CD4-positive, alpha-beta T cell treated with Interleukin-17A for 4 hours (primary cell): ENCODE results near the gene ATG5.
"Not testable (repeated sequence)": the region's sequence is repeated elsewhere in the genome, so short reads cannot be mapped to it uniquely, and the experiment has no call there.

Experiments
- DNase-seq: peaks from one replicate; pipeline ENCODE4 v3.0.0-alpha.2; 2020; ENCODE audit warnings: mixed read lengths

ATG5 gene

DNA sequence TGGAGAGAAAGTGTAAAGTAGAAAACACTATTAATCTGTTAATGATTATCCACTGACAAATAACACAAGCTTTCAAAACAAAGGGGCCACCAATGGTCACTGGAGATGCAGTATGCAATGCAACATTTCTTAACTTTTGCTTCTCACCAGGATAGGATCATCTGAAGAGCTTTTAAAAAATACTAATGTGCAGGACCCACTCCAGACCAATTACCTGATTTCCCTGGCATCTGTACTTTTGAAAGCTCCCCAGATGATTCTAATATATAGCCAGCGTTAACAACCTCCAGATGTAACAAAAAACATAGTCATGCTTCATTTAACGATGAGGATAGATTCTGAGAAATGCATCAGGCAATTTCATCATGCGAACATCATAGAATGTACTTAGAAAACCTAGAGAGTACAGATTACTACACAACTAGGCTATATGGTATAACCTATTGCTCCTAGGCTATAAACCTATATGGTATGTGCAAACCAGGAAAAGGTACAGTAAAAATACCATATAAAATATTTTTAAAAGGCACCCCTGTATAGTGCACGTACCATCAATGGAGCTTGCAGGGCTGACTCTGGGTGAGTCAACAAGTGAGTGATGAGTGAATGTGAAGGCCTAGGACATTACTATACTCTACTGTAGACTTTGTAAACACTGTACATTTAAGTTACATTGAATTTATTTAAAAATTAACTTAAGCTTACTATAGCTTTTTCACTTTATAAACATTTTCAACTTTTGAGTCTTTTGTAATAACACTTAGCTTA lies 69.2 kb downstream of the ATG5 start:
- no peak for DNase-seq

DNA sequence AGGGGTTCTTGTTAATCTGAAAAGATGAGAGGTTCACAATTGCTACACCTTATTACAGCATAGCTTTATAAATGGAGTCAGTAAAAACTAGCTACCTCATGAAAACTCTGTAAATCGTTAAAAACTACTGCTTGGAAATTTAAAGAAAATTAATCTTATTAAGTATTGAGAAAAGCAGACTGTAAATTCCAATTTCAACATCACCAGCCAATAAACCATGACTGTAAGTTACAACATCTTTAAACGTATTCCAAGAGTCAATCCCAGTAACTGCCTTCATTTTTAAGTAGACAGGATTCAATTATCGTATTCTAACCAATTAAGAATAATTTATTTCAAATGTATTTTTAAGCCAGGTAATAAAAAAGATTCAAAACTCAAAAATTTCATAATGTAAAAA lies 70.3 kb downstream of the ATG5 start:
- no peak for DNase-seq

- no peak for DNase-seq
Measured at GRCh38 chr6:106254636-106255035, 70.9 kb downstream of the ATG5 start.

DNA sequence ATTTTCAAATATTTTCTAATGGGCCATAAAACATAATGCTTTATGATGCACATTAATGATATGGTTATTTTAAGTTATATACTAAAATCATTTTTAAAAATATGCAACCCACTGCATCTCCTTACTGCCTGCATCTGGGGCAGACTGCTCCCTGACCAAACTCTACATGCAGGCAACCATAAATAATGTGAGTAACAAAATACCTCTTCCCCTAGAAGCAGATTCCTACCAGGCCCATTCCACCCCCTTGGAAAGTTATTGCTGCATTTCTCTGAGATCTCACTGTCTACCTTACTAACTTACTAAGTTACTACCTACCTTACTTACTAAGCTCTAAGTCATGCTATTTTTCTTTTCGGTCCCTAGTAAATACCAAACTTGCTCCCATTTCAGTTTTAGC lies 71.8 kb downstream of the ATG5 start:
- no peak for DNase-seq

- no peak for DNase-seq
Measured at GRCh38 chr6:106253172-106253571, 72.4 kb downstream of the ATG5 start.

DNA sequence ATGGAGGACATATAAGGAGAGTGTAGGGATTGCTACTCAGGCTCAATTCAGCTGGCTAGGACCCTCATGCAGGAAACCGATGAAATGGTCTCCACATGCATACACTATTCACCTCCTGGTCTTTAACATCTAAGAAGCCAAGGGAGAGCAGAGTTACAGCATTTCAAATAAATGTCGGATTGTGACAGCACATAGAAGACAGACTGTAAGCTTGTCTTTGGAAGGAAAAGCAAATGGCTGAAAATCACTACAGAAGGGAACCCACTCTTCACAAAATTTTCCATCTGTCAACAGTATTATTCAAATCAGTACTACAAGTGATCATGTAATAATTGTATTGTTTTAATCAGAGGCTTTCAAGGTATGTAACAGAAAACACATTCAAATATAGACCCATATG lies 72.9 kb downstream of the ATG5 start:
- DNase-seq = no peak

DNA sequence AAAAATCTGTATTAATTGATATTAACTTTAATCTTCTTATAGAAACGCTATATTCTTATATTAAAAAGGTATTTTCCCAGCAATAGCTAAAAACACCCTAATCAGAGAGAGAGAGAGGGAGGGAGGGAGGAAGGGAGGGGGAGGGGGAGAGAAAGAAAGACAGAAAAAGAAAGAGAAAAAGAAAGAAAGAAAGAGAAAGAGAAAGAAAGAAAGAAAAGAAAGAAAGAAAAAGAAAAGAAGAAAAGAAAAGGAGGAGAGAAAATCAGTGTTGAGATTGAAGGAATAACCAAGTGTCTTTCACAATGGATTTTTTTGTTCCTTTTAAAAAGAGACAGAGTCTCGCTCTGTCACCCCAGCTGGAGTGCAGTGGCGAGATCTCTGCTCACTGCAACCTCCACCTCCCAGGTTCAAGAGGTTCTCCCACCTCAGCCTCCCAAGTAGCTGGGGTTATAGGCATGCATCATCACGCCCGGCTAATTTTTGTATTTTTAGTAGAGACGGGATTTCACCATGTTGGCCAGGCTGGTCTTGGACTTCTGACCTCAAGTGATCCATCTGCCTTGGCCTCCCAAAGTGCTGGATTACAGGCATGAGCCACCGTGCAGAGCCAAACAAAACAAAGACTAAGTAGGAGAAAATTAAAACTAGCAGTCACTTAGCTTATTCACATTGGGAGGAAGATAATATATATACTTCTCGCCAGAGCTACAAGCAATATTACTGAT lies 73.9 kb downstream of the ATG5 start:
- not testable (repeated sequence) for DNase-seq

- DNase-seq = no peak
Measured at GRCh38 chr6:106250953-106251352, 74.6 kb downstream of the ATG5 start.

GRCh38 chr6:106249658-106250057 lies 75.9 kb downstream of the ATG5 start:
- no peak for DNase-seq

- DNase-seq = no peak
Measured at GRCh38 chr6:106247733-106248132, 77.8 kb downstream of the ATG5 start.

- no peak for DNase-seq
Measured at GRCh38 chr6:106247293-106247692, 78.3 kb downstream of the ATG5 start.

DNA sequence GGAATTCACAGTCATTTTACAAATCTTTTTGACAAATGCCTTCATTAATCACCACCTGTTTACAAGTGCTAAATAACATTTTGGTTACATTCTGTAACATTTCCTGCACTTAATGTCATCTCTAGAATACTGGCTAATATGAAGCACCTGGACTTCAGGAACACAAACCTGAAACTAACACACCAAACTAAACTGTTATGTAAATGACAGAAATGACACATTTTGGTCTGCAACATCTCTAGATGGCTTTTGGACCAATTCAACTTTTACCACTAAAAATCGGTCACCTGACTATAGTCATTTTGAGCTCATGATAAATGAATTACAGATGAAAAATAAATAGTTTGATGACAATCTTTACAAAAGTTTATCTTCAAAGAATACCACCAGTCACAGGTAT lies 80.6 kb downstream of the ATG5 start:
- no peak for DNase-seq

- DNase-seq = no peak
Measured at GRCh38 chr6:106244521-106244920, 81.0 kb downstream of the ATG5 start.

GRCh38 chr6:106243261-106243660 lies 82.3 kb downstream of the ATG5 start:
- no peak for DNase-seq

- no peak for DNase-seq
Measured at GRCh38 chr6:106241498-106241897, 84.1 kb downstream of the ATG5 start.

DNA sequence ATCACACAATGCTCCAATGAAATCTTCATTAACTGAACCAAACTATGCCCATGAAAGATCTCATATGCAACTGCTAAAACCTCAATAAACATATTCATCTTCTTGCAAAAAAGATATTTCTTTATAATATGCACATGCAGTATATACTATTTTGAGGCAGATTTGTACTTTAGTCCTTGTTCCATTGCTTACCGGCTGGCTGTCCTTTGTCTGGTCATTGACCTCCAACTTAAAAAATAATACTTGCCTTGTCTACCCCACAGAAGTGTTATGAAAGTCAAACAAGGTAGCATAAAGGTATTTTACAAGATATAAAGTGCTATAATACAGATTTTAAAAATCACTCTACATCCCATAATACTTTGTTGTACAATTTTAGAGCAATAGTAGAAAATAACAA lies 88.3 kb downstream of the ATG5 start:
- no peak for DNase-seq

GRCh38 chr6:106229876-106230445 lies 95.6 kb downstream of the ATG5 start:
- not testable (repeated sequence) for DNase-seq

GRCh38 chr6:106227612-106228507 lies 97.7 kb downstream of the ATG5 start:
- DNase-seq = no peak

GRCh38 chr6:106226676-106227075 lies 98.9 kb downstream of the ATG5 start:
- no peak for DNase-seq

DNA sequence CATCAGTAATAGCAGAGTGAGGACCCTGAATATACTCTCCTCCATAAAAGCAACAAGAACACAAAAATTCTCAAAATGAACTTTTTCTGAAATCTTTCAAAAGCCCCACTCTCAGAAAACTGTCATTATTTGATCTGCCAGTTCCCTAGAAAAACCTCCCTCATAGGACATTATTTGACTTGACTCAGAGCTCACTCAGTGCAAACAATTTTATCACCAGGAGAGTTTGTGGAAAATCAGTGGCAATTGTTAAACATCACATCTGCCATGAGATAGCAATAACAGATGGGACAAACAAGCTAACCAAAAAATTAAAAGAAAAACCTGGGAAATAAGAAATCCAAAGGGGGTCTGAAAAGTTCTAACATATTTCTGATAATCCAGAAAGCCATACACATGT lies 100.0 kb downstream of the ATG5 start:
- DNase-seq = no peak

DNA sequence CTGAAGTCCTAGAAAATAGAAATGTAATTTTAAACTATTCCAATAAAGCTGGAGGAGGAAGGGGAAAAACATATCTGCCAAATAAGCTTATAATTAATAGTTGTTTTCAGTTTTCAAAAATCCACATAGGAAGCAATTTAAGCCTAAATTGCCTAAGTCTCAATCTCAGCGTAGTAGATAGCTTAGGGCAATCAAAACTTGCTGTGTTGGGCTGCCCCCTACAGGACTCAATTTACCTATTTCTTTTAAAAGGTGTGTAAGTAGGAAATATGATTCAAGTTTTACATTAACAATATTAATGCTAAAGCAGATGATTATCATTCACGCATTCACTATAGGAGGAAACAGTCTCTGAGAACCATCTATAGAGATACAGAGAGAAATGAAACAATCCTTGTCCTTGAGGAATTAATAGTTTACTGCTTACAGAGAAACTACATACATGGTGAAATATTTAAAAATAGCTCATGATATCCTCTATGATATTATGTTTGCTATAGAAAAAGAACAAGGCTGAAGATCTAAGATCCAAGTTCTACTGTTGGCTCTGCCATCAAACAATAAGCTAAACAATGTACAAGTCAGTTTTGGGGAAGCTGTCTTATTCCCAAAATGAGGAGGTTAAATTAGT lies 102.1 kb downstream of the ATG5 start:
- DNase-seq = peak; percentile 82

DNA sequence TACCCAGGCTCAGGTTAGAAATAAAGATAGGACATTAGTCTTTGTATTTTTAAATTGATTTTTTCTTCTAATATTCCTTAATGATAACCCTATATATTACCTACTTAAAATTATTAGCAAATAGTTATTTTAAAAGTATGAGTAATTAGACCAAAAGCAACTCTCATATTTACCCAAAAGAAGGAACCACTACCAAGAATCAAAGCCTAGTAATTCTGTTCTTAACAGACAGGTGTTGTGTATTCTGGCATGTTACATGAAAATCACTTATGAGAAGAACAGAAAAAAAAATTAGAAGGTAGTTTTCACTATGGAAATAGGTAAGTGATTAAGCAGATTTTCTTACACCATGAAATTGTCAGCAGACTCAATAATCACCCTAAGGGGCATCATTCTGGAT lies 105.1 kb downstream of the ATG5 start:
- DNase-seq = no peak

- DNase-seq = no peak
Measured at GRCh38 chr6:106216527-106216926, 109.0 kb downstream of the ATG5 start.
